ENCODE data around the gene PBX3. TPM values are rescaled to one million over a fixed set of nuclear protein-coding genes. Genes with fewer than 3 reads are reported as not detected.

PBX3 gene
- total and polyA plus RNA-seq, 10 donors, result 7.2 to 58.4 (median 34.1) TPM

- no peak for DNase-seq
- peaks cover 0 to 19% (median 0%) of the 10 kb centered on the region in 7 donors for H3K27me3 ChIP-seq (replicated peaks in 1 of 7)
- H3K4me3 ChIP-seq, result no peak overlapping the region
- intact Hi-C loops (cut with DNase I; ENCODE audit: low total_unique reads), result no loop called here
- 69 to 78% (median 71%) methylated on average over 1 of the region's 1 CpG for WGBS, 5 donors
- H3K27ac ChIP-seq, result no peak overlapping the region
- peaks cover 0 to 32% (median 15%) of the 10 kb centered on the region in 6 donors for H3K4me1 ChIP-seq
- H3K36me3 ChIP-seq, result no peaks in the 10 kb centered on the region
- no peaks in the 10 kb centered on the region for H3K9me3 ChIP-seq
- no peak for TF ChIP-seq POLR2A (IDR thresholded peaks at IDR 0.05)
- no peak for TF ChIP-seq CTCF (IDR thresholded peaks at IDR 0.05 in 8 of 11, conservative IDR thresholded peaks at IDR 0.05 in 3 of 11)
- TF ChIP-seq POLR2AphosphoS5 (IDR thresholded peaks at IDR 0.05), result no peak
Measured at GRCh38 chr9:125890826-125891225, 143.7 kb downstream of the PBX3 start.

DNA sequence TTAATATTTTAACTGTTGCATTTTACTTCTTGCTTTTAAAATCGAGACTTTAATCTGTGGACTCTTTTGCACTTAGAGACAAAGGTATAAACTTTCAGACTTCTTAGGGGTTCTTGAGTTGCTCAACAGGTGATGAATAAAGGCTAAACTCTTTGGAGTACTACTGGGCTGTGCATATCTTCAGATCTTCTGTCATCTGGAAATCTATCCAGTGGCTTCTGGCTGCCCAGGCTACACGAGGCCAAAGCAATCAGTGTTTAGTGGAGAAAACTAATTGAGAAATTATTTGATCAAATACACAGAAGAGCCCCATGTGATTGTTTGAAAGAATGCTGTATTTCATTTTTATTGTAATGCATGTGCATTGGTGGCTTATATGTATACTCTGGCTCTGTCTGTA lies 146.1 kb downstream of the PBX3 start:
- no peak for DNase-seq
- Histone ChIP-seq H3K9me3 (no peaks in the 10 kb centered on the region), H3K4me3 (no peak overlapping the region), H3K4me1 (peaks cover 0 to 31% (median 15%) of the 10 kb centered on the region in 6 donors), H3K36me3 (no peaks in the 10 kb centered on the region), H3K27me3 (replicated peaks in 1 of 7) (peaks cover 0 to 19% (median 0%) of the 10 kb centered on the region in 7 donors), H3K27ac (no peak overlapping the region)
- intact Hi-C loops (cut with DNase I; ENCODE audit: low total_unique reads), result no loop called here
- WGBS, 5 donors, result 86 to 96% (median 89%) methylated on average over 2 of the region's 2 CpGs
- no peak for TF ChIP-seq POLR2A (IDR thresholded peaks at IDR 0.05)
- no peak for TF ChIP-seq CTCF (IDR thresholded peaks at IDR 0.05 in 8 of 11, conservative IDR thresholded peaks at IDR 0.05 in 3 of 11)

- Histone ChIP-seq H3K36me3 (no peaks in the 10 kb centered on the region), H3K27me3 (replicated peaks in 1 of 7) (peaks cover 0 to 14% (median 0%) of the 10 kb centered on the region in 7 donors), H3K4me1 (peaks cover 0 to 18% (median 9%) of the 10 kb centered on the region in 6 donors), H3K9me3 (no peaks in the 10 kb centered on the region), H3K4me3 (no peak overlapping the region), H3K27ac (no peak overlapping the region)
- TF ChIP-seq POLR2A (IDR thresholded peaks at IDR 0.05) (no peak), CTCF (IDR thresholded peaks at IDR 0.05 in 8 of 11, conservative IDR thresholded peaks at IDR 0.05 in 3 of 11) (no peak), POLR2AphosphoS5 (IDR thresholded peaks at IDR 0.05) (no peak)
- intact Hi-C loops (cut with DNase I; ENCODE audit: low total_unique reads), result no loop called here
- DNase-seq, result no peak
- WGBS, 5 donors, result 94 to 99% (median 95%) methylated on average over 3 of the region's 3 CpGs
Measured at GRCh38 chr9:125894566-125894965, 147.4 kb downstream of the PBX3 start.

DNA sequence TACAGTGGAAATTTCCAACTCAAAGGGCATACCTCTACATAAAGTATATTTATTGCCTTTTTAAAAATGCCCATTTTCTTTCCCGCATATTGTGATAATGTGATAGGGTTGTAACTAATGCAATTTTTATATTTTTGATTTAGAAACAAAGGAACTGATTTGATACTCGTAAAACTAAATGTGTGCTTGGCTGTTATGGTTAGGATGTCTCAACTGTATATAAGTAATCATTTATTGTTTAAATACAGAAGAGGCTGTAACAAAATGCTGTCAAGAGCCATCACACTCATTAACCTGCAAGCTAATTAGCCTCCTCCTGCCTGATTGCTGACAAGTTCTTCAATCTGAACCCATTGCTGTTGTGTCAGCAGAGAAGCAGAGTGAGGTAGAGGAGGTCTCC lies 149.2 kb downstream of the PBX3 start:
- H3K36me3 ChIP-seq, result no peaks in the 10 kb centered on the region
- no peak for DNase-seq
- no peak overlapping the region for H3K4me3 ChIP-seq
- no peak overlapping the region for H3K27ac ChIP-seq
- intact Hi-C loops (cut with DNase I; ENCODE audit: low total_unique reads), result no loop called here
- H3K4me1 ChIP-seq, result peaks cover 0 to 2% (median 0%) of the 10 kb centered on the region in 6 donors
- no peaks in the 10 kb centered on the region for H3K27me3 ChIP-seq (replicated peaks in 1 of 7)
- WGBS, 5 donors, result 96 to 99% (median 97%) methylated on average over 2 of the region's 2 CpGs
- H3K9me3 ChIP-seq, result no peaks in the 10 kb centered on the region
- TF ChIP-seq CTCF (IDR thresholded peaks at IDR 0.05 in 8 of 11, conservative IDR thresholded peaks at IDR 0.05 in 3 of 11), result no peak
- TF ChIP-seq POLR2A (IDR thresholded peaks at IDR 0.05), result no peak
- no peak for TF ChIP-seq POLR2AphosphoS5 (IDR thresholded peaks at IDR 0.05)
